Neural cell (in vitro differentiated cells): ENCODE data around the gene ABCC5. TPM values are rescaled to one million over a fixed set of nuclear protein-coding genes. Genes with fewer than 3 reads are reported as not detected.

Source experiments
- H2AFZ ChIP-seq: fragments of 200-600, 300-800 bp; sonication (generic), shearing (Covaris generic); 2 replicates; pipeline ENCODE4 v1.6.0; 2014; ENCODE audit warnings: low read depth, mild to moderate bottlenecking, antibody characterized with exemption, low read length, moderate library complexity
- H3F3A ChIP-seq: fragments of 200-600 bp; shearing (Covaris generic); 2 replicates; pipeline ENCODE4 v1.6.1; 2016; ENCODE audit warnings: mild to moderate bottlenecking, moderate library complexity, mixed read lengths, antibody characterized with exemption, low read length; ENCODE audit not compliant: insufficient read depth, poor library complexity, severe bottlenecking
- H3K27ac ChIP-seq: fragments of 200-600, 300-800 bp; sonication (generic), shearing (Covaris generic); 2 replicates; pipeline ENCODE4 v1.5.1; 2014; ENCODE audit warnings: mild to moderate bottlenecking, low read length, moderate library complexity
- H3K27me3 ChIP-seq: fragments of 300-800, 200-600 bp; sonication (generic), shearing (Covaris generic); 2 replicates; pipeline ENCODE4 v1.6.0; 2014; ENCODE audit warnings: mild to moderate bottlenecking, low read depth, low read length, moderate library complexity; ENCODE audit not compliant: insufficient read depth
- H3K36me3 ChIP-seq: fragments of 300-800, 200-600 bp; sonication (generic), shearing (Covaris generic); 2 replicates; pipeline ENCODE4 v1.5.1; 2014; ENCODE audit warnings: mild to moderate bottlenecking, antibody characterized with exemption, low read length, moderate library complexity; ENCODE audit not compliant: insufficient read depth
- H3K4me2 ChIP-seq: fragments of 300-800, 200-600 bp; sonication (generic), shearing (Covaris generic); 2 replicates; pipeline ENCODE4 v1.6.0; 2014; ENCODE audit warnings: mild to moderate bottlenecking, low read length
- H3K4me3 ChIP-seq: fragments of 300-800, 200-600 bp; sonication (generic), shearing (Covaris generic); 2 replicates; pipeline ENCODE4 v1.5.1; 2014; ENCODE audit warnings: mild to moderate bottlenecking, low read length, moderate library complexity
- H3K79me2 ChIP-seq: fragments of 200-600 bp; shearing (Covaris generic); replicated peaks from 2 replicates; pipeline ENCODE4 v1.6.0; 2014; ENCODE audit warnings: mild to moderate bottlenecking, low read length, moderate library complexity; ENCODE audit not compliant: insufficient read depth
- H3K9ac ChIP-seq: fragments of 300-800, 200-600 bp; sonication (generic), shearing (Covaris generic); 2 replicates; pipeline ENCODE4 v1.6.1; 2016; ENCODE audit warnings: mild to moderate bottlenecking, low read length, mixed read lengths
- H3K9me2 ChIP-seq: fragments of 200-600 bp; shearing (Covaris generic); 2 replicates; pipeline ENCODE4 v1.6.1; 2016; ENCODE audit warnings: mild to moderate bottlenecking, low read length, mixed read lengths; ENCODE audit not compliant: insufficient read depth
- H3K9me3 ChIP-seq: fragments of 200-600, 300-800 bp; sonication (generic), shearing (Covaris generic); 2 replicates; pipeline ENCODE4 v1.6.1; 2016; ENCODE audit warnings: mild to moderate bottlenecking, mixed run types, low read length, moderate library complexity, mixed read lengths
- H4K20me1 ChIP-seq: fragments of 200-600 bp; shearing (Covaris generic); 2 replicates; pipeline ENCODE4 v1.6.1; 2016; ENCODE audit warnings: mild to moderate bottlenecking, mixed run types; ENCODE audit not compliant: insufficient read depth
- EP300 ChIP-seq: fragments of 450-650 bp; conservative IDR thresholded peaks from 2 replicates; pipeline ENCODE4 v1.6.1; 2014; ENCODE audit warnings: antibody characterized with exemption, mild to moderate bottlenecking, moderate library complexity; ENCODE audit not compliant: poor library complexity, severe bottlenecking
- EZH2 ChIP-seq: fragments of 200-600, 300-800 bp; shearing (Covaris generic), sonication (generic); IDR thresholded peaks from 2 replicates; pipeline ENCODE4 v1.6.1; 2014; ENCODE audit warnings: antibody characterized with exemption, low read length, borderline replicate concordance, mild to moderate bottlenecking; ENCODE audit not compliant: insufficient read depth, poor library complexity, severe bottlenecking
- MXI1 ChIP-seq: fragments of 450-650 bp; conservative IDR thresholded peaks from 2 replicates; pipeline ENCODE4 v1.6.1; 2014; ENCODE audit warnings: antibody characterized with exemption, mild to moderate bottlenecking; ENCODE audit not compliant: poor library complexity, severe bottlenecking
- POLR2AphosphoS5 ChIP-seq: IDR thresholded peaks from 2 replicates; pipeline ENCODE4 v1.6.1; 2012
- RAD21 ChIP-seq: fragments of 450-650 bp; conservative IDR thresholded peaks from 2 replicates; pipeline ENCODE4 v1.6.1; 2014; ENCODE audit warnings: antibody characterized with exemption, mild to moderate bottlenecking, moderate library complexity
- SMC3 ChIP-seq: fragments of 450-650 bp; conservative IDR thresholded peaks from 2 replicates; pipeline ENCODE4 v1.6.1; 2014; ENCODE audit warnings: antibody characterized with exemption, mild to moderate bottlenecking, moderate library complexity; ENCODE audit not compliant: poor library complexity
- TAF1 ChIP-seq: IDR thresholded peaks from 2 replicates; pipeline ENCODE4 v1.6.1; 2012; ENCODE audit warnings: low read depth
- polyA plus RNA-seq: library from polyadenylated mRNA; depleted of rRNA; stranded (reverse); fragments of >200 nt; gene quantifications from 2 replicates; pipeline ENCODE4 v1.2.3, GENCODE V29; 2014
- TF ChIP-seq, protein P1 (sequence below): fragments of 450-650 bp; IDR thresholded peaks from 2 replicates; pipeline ENCODE4 v1.5.1; 2014; ENCODE audit warnings: antibody characterized with exemption, mild to moderate bottlenecking, moderate library complexity; ENCODE audit not compliant: poor library complexity, severe bottlenecking
- TF ChIP-seq, protein P2 (sequence below): IDR thresholded peaks from 2 replicates; pipeline ENCODE4 v1.6.1; 2012; ENCODE audit warnings: borderline replicate concordance

ABCC5 gene
- polyA plus RNA-seq, 1 donor from 2014 or later, result 227 TPM

DNA sequence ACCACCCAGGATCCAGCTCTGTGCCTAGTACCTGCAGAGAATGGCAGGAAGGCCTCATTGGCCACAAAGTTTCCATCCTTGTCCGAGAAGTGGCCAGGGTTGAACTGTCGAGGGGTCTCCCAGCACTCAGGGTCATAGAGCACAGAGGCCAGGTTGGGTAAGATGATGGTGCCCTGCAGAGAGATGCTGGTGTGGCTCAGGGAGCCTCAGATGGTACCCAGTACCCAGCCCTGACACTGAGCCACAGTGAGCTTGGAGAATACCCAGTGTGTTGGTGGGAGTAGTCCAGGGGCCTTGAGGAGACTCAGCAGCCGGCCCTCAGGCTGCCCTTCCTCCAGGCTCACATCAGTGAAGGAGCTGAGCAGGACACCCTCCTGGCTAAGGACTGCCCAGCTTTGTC, 121.5 kb downstream of the ABCC5 start:
- Histone ChIP-seq H3K9me3 (no peaks in the 10 kb centered on the region), H3K79me2 (no peaks in the 10 kb centered on the region), H3K4me3 (no peak overlapping the region), H3F3A (no peaks in the 10 kb centered on the region), H3K27ac (no peak overlapping the region), H3K9me2 (no peaks in the 10 kb centered on the region), H3K9ac (no peak overlapping the region), H2AFZ (no peak overlapping the region), H3K27me3 (no peaks in the 10 kb centered on the region), H4K20me1 (no peaks in the 10 kb centered on the region), H3K4me2 (no peak overlapping the region), H3K36me3 (no peaks in the 10 kb centered on the region)
- TF ChIP-seq TAF1 (no peak), SMC3 (no peak), EP300 (no peak), MXI1 (no peak), POLR2AphosphoS5 (no peak), EZH2 (no peak), RAD21 (no peak)
- TF ChIP-seq, protein P1, sequence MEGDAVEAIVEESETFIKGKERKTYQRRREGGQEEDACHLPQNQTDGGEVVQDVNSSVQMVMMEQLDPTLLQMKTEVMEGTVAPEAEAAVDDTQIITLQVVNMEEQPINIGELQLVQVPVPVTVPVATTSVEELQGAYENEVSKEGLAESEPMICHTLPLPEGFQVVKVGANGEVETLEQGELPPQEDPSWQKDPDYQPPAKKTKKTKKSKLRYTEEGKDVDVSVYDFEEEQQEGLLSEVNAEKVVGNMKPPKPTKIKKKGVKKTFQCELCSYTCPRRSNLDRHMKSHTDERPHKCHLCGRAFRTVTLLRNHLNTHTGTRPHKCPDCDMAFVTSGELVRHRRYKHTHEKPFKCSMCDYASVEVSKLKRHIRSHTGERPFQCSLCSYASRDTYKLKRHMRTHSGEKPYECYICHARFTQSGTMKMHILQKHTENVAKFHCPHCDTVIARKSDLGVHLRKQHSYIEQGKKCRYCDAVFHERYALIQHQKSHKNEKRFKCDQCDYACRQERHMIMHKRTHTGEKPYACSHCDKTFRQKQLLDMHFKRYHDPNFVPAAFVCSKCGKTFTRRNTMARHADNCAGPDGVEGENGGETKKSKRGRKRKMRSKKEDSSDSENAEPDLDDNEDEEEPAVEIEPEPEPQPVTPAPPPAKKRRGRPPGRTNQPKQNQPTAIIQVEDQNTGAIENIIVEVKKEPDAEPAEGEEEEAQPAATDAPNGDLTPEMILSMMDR, result no peak
- TF ChIP-seq, protein P2, sequence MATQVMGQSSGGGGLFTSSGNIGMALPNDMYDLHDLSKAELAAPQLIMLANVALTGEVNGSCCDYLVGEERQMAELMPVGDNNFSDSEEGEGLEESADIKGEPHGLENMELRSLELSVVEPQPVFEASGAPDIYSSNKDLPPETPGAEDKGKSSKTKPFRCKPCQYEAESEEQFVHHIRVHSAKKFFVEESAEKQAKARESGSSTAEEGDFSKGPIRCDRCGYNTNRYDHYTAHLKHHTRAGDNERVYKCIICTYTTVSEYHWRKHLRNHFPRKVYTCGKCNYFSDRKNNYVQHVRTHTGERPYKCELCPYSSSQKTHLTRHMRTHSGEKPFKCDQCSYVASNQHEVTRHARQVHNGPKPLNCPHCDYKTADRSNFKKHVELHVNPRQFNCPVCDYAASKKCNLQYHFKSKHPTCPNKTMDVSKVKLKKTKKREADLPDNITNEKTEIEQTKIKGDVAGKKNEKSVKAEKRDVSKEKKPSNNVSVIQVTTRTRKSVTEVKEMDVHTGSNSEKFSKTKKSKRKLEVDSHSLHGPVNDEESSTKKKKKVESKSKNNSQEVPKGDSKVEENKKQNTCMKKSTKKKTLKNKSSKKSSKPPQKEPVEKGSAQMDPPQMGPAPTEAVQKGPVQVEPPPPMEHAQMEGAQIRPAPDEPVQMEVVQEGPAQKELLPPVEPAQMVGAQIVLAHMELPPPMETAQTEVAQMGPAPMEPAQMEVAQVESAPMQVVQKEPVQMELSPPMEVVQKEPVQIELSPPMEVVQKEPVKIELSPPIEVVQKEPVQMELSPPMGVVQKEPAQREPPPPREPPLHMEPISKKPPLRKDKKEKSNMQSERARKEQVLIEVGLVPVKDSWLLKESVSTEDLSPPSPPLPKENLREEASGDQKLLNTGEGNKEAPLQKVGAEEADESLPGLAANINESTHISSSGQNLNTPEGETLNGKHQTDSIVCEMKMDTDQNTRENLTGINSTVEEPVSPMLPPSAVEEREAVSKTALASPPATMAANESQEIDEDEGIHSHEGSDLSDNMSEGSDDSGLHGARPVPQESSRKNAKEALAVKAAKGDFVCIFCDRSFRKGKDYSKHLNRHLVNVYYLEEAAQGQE, result no peak

- Histone ChIP-seq H3K9me3 (no peaks in the 10 kb centered on the region), H3K9me2 (no peaks in the 10 kb centered on the region), H3K4me2 (no peak overlapping the region), H2AFZ (no peak overlapping the region), H3K27me3 (peaks cover 2% of the 10 kb centered on the region), H3K9ac (no peak overlapping the region), H3K79me2 (no peaks in the 10 kb centered on the region), H3F3A (no peaks in the 10 kb centered on the region), H4K20me1 (no peaks in the 10 kb centered on the region), H3K4me3 (no peak overlapping the region), H3K36me3 (no peaks in the 10 kb centered on the region), H3K27ac (no peak overlapping the region)
- TF ChIP-seq POLR2AphosphoS5, result no peak
- no peak for TF ChIP-seq EP300
Observed at GRCh38 chr3:183895774-183896173, 121.9 kb downstream of the ABCC5 start.

GRCh38 chr3:183895296-183895695, 122.4 kb downstream of the ABCC5 start:
- no peaks in the 10 kb centered on the region for H3K9me2 ChIP-seq
- H3K9me3 ChIP-seq, result no peaks in the 10 kb centered on the region
- H2AFZ ChIP-seq, result no peak overlapping the region
- H3K27ac ChIP-seq, result no peak overlapping the region
- TF ChIP-seq, protein P1, result peak; percentile 87
- TF ChIP-seq POLR2AphosphoS5 (no peak), RAD21 (peak; percentile 84), SMC3 (peak; percentile 83), MXI1 (no peak)
- H3K27me3 ChIP-seq, result peaks cover 2% of the 10 kb centered on the region
- H3K4me3 ChIP-seq, result no peak overlapping the region
- H3F3A ChIP-seq, result no peaks in the 10 kb centered on the region
- no peak overlapping the region for H3K9ac ChIP-seq
- H3K4me2 ChIP-seq, result no peak overlapping the region
- no peaks in the 10 kb centered on the region for H4K20me1 ChIP-seq
- no peaks in the 10 kb centered on the region for H3K36me3 ChIP-seq
- no peaks in the 10 kb centered on the region for H3K79me2 ChIP-seq
